IPS-18c (cell line): ENCODE data around the gene ZNHIT2.
A peak's percentile ranks its signal among the peaks of the same experiment; 100 is the strongest.
"Not testable (repeated sequence)": the region's sequence is repeated elsewhere in the genome, so short reads cannot be mapped to it uniquely, and the experiment has no call there.

Experiments used
- H3K4me3 ChIP-seq: 2 replicates; pipeline ENCODE4 v1.7.0; 2013; ENCODE audit warnings: low read depth, mild to moderate bottlenecking, low read length, moderate library complexity; ENCODE audit not compliant: insufficient read depth
- H3K9me3 ChIP-seq: one replicate; pipeline ENCODE4 v1.6.1; 2013; ENCODE audit warnings: mild to moderate bottlenecking, low read length, moderate library complexity; ENCODE audit not compliant: control insufficient read depth, insufficient read depth

Gene ZNHIT2

DNA sequence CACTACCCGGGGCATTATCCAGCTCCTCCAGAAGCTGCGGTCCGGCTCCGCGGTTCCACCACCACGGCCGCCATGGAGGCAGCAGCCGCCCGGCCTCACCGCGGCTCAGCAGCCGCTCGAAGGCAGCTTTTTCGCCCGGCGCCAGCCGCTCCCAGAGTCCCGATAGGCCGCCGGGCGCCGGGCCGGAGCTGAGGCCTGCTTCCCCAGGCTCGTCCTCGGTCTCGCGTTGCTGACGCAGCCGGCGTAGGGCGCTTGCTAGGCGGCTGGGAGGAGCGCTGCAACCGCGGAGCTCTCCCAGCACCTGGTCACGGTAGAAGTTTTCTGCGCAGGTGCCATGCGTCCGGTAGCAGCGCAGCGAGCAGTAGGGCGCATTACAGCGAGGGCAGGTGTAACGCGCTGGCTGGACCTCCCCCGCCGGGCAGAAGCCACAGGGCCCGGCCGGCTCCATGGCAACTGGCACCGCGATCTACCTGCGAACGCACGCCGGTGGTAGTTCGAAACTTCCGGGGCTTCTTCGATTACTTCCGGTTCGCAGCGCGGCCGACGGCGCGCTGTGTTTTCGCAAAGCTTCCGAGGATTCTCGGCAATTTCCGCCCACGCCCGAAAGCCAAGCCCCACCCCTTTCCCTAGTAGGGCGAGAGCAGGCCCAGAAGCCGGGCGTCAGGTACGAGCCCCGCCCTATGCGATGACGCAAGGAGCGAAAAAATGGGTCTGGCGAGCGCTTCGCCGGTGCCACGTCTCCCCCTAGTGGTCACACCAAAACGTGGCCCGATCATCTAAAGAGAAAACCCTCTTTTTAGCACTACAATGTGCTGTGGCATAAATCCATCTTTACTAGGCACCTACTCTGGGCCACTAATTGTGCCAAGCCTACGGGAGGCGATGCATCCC, at the start of gene ZNHIT2:
ZNHIT2 (minus strand) TSS at position 496 of the 891 bp plus-strand sequence; CDS start at position 448, 48 bp downstream.
- H3K4me3 ChIP-seq = peak within 1 kb of the TSS; percentile 96
- no peaks in the 10 kb centered on the region for H3K9me3 ChIP-seq

DNA sequence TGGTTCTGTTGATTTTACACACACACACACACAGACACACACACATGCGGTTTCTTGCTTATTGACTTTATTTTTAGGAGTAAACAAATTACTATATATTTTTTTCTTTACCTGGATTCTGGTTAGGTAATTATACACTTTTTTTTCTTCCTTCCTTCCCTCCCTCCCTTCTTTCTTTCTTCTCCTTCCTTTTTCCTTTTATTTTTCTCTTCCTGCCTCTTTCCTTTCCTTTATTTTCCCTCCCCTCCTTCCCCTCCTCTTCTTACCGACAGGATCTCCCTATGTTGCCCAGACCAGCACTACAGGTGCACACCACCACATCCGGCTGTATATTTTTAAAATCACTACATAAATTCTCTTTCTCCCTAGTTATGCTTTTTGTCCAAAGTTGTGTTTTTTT, 49.4 kb upstream of the ZNHIT2 start:
- Histone ChIP-seq H3K4me3 (no peak overlapping the region), H3K9me3 (peaks cover 2% of the 10 kb centered on the region)

DNA sequence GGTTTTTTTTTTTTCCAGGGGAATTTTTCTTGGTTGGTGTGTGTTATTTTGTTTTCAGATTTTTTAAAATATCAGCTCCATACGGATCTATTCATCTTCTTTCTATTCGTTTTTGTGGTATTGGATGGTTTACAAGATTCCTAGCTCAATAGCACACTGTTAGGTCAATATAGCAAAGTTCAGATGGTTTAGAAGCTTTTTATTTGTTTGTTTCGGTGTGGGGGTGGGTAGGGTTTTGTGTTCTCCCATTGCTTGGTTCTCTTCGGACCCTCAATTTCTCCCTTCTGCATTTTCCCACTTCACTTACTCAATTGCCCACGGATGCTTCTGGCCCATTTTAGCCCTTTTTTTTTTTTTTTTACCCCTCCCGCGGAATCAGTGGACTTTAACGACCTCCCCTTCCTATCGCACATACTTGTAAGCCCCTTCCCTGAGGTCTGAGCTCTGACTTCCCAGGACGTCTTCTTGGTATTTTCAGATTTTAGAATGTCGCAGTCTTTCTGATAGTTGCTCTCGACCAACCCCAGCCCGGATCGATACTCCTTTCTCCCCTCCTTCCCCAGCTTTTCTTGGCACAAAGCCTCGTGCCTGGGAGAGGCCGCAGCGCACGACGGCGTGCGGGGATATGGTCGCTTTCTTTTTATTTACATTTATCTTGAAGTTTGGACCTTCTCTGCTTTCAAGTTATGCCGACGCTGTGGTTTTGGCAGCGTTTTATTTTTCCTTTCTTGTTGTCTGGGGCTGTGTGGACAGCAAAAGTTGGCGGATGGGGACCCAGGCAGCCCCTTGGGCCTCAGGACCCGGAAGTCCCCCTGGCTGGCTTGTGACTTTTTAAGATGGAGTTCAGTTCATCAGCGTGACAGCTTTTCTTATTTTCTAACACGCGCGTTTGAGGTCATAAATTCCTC, 48.2 kb upstream of the ZNHIT2 start:
- no peaks in the 10 kb centered on the region for H3K9me3 ChIP-seq
- no peak overlapping the region for H3K4me3 ChIP-seq

DNA sequence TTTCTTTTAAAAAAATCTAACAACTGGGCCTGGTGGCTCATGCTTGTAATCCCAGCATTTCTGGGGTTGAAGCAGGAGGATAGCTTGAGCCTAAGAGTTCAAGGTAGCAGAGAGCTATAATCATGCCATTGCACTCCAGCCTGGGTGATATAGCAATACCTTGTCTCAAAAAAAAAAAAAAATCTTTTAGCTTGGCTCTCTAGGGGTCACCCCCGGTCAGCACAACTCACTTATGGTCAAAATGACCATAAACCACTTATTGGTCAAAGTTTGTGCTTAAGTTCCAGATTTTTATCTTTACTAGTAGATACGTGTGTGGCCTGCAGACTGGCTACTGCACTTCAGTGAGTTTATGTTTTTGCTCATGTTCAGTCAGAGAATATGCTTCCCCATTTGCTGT, 46.2 kb upstream of the ZNHIT2 start:
- Histone ChIP-seq H3K4me3 (no peak overlapping the region), H3K9me3 (no peaks in the 10 kb centered on the region)

DNA sequence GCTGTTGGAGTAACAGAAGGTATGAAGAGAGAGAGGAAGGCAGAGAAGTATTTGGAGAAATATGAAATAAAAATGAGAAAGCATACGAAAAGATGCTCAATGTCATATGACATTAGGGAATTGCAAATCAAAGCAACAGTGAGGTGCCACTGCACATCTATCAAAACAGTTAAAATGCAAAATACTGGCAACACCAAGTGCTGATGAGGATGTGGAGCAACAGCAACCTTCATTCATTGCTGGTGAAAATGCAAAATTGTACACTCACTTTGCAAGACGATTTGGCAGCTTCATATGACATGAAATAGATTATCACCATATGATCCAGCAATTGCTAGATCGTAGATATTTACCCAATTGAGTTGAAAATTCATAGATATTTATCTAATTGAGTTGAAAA, 43.1 kb upstream of the ZNHIT2 start:
- Histone ChIP-seq H3K4me3 (no peak overlapping the region), H3K9me3 (no peaks in the 10 kb centered on the region)

GRCh38 chr11:65159012-65159411, 41.5 kb upstream of the ZNHIT2 start:
- Histone ChIP-seq H3K4me3 (no peak overlapping the region), H3K9me3 (no peaks in the 10 kb centered on the region)

DNA sequence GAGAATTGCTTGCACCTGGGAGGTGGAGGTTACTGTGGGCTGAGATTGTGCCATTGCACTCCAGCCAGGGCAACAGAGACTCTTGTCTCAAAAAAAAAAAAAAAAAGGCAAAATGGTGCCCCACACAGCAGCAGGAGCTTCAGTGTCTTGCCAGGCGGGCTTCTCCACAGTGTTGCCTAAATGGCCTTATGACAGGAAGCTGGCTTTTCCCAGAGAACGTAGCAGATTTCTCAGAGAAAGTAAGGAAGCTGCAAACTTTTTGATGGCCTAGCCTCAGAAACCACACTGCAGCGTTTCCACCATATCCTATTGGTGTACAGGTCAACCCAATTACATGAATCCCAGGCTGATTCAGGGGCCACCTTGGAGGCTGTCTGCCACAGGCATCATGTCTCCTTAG, 39.8 kb upstream of the ZNHIT2 start:
- Histone ChIP-seq H3K4me3 (no peak overlapping the region), H3K9me3 (no peaks in the 10 kb centered on the region)

GRCh38 chr11:65156926-65157325, 39.4 kb upstream of the ZNHIT2 start:
- no peak overlapping the region for H3K4me3 ChIP-seq
- no peaks in the 10 kb centered on the region for H3K9me3 ChIP-seq

- H3K4me3 ChIP-seq = no peak overlapping the region
- H3K9me3 ChIP-seq = no peaks in the 10 kb centered on the region
Measured at GRCh38 chr11:65156256-65156655, 38.8 kb upstream of the ZNHIT2 start.

DNA sequence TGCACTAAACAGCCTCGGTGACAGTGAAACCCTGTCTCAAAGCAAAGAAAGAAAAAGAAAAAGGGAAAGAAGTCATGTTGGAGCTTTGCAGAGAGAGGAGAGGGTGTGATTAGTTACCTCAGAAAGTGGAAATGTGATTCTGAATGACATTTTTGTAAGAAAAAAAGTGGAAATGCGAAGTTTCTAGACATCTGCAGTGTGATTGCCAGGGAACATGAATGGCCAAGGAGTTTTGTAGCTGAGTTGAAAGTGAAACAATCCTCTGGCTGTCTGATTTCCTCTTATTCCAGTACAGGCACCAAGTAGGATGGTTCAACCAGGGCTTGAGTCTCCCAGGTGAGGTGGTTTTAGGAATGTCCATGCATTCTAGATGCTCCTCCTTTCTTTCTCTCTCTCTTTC, 34.6 kb upstream of the ZNHIT2 start:
- Histone ChIP-seq H3K9me3 (no peaks in the 10 kb centered on the region), H3K4me3 (no peak overlapping the region)

- no peaks in the 10 kb centered on the region for H3K9me3 ChIP-seq
- H3K4me3 ChIP-seq = no peak overlapping the region
Measured at GRCh38 chr11:65151331-65151899, 33.9 kb upstream of the ZNHIT2 start.

- H3K9me3 ChIP-seq = no peaks in the 10 kb centered on the region
- H3K4me3 ChIP-seq = no peak overlapping the region
Measured at GRCh38 chr11:65150509-65151299, 33.2 kb upstream of the ZNHIT2 start.

GRCh38 chr11:65150131-65150508, 32.6 kb upstream of the ZNHIT2 start:
- not testable (repeated sequence) for H3K4me3 ChIP-seq, H3K9me3 ChIP-seq

DNA sequence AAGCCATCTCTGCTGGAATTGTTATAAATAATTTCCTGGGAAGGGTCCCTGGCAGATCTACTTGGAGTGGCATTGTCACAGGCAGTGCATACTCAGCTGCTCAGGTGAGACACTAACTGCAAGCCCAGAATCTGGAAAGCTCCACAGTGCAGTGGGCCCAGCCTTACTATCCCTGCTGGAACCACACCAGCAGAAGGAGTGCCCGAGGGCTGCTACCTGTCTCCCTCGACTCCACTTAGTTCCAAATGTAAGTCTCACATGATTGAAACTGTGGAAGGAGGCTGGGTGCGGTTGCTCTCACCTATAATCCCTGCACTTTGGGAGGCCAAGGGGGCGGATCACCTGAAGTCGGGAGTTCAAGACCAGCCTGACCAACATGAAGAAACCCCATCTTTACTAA, 31.2 kb upstream of the ZNHIT2 start:
- no peak overlapping the region for H3K4me3 ChIP-seq
- H3K9me3 ChIP-seq = no peaks in the 10 kb centered on the region

GRCh38 chr11:65147352-65148075, 30.0 kb upstream of the ZNHIT2 start:
- no peaks in the 10 kb centered on the region for H3K9me3 ChIP-seq
- no peak overlapping the region for H3K4me3 ChIP-seq

GRCh38 chr11:65141896-65142494, 24.5 kb upstream of the ZNHIT2 start:
- no peaks in the 10 kb centered on the region for H3K9me3 ChIP-seq
- no peak overlapping the region for H3K4me3 ChIP-seq
